Brain microvascular endothelial cell (primary cell): ENCODE data around the gene TM4SF18.

ENCODE experiments used
- DNase-seq: peaks from one replicate; pipeline ENCODE4 v3.0.0-alpha.2; 2020
- H3K27ac ChIP-seq: fragments of 250-450 bp; sonication (Bioruptor Pico); 2 replicates; pipeline ENCODE4 v1.5.1; 2020; ENCODE audit warnings: mild to moderate bottlenecking, moderate library complexity
- H3K27me3 ChIP-seq: fragments of 250-450 bp; sonication (Bioruptor Pico); replicated peaks from 2 replicates; pipeline ENCODE4 v1.5.1; 2020; ENCODE audit warnings: mild to moderate bottlenecking
- H3K36me3 ChIP-seq: fragments of 250-450 bp; sonication (Bioruptor Pico); replicated peaks from 2 replicates; pipeline ENCODE4 v1.5.1; 2020; ENCODE audit warnings: mild to moderate bottlenecking
- H3K4me3 ChIP-seq: 2 replicates; pipeline ENCODE4 v1.5.1; 2011; ENCODE audit warnings: low read depth, mild to moderate bottlenecking, control low read depth, low read length, moderate library complexity
- in situ Hi-C: cut with HindIII; loops from 2 replicates; pipeline ENCODE4 v1.10.0; 2017; ENCODE audit warnings: low sequenced_read_pairs, low pct_ligation_motif_present
- TF ChIP-seq, protein P1 (sequence below): IDR thresholded peaks from 2 replicates; pipeline ENCODE4 v1.5.1; 2011; ENCODE audit warnings: low read depth, mild to moderate bottlenecking, moderate library complexity, low read length, control low read depth, inconsistent platforms; ENCODE audit errors: missing control alignments

Gene TM4SF18

DNA sequence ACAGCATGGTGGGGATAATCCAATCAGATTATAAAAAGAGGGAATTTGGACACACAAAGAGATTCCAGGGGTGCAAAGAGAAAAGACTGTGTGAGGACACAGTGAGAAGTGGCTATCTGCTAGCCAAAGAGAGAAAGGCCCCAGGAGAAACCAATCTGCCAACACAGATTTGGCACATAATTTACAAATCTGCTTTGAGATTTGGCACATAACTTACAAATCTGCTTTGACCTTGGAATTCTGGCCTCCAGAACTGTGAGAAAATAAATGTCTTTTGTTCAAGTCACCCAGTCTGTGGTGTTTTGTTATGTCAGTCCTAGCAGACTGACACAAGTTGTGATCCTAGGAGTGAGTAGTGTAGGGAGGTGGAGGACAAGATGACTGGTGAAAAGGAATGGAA, 3.5 kb upstream of the TM4SF18 start:
- in situ Hi-C loops: no loop called here
- TF ChIP-seq, protein P1, sequence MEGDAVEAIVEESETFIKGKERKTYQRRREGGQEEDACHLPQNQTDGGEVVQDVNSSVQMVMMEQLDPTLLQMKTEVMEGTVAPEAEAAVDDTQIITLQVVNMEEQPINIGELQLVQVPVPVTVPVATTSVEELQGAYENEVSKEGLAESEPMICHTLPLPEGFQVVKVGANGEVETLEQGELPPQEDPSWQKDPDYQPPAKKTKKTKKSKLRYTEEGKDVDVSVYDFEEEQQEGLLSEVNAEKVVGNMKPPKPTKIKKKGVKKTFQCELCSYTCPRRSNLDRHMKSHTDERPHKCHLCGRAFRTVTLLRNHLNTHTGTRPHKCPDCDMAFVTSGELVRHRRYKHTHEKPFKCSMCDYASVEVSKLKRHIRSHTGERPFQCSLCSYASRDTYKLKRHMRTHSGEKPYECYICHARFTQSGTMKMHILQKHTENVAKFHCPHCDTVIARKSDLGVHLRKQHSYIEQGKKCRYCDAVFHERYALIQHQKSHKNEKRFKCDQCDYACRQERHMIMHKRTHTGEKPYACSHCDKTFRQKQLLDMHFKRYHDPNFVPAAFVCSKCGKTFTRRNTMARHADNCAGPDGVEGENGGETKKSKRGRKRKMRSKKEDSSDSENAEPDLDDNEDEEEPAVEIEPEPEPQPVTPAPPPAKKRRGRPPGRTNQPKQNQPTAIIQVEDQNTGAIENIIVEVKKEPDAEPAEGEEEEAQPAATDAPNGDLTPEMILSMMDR: no peak
- no peaks in the 10 kb centered on the region for H3K36me3 ChIP-seq
- no peaks in the 10 kb centered on the region for H3K27me3 ChIP-seq
- H3K4me3 ChIP-seq: no peak overlapping the region
- H3K27ac ChIP-seq: no peak overlapping the region
- no peak for DNase-seq

DNA sequence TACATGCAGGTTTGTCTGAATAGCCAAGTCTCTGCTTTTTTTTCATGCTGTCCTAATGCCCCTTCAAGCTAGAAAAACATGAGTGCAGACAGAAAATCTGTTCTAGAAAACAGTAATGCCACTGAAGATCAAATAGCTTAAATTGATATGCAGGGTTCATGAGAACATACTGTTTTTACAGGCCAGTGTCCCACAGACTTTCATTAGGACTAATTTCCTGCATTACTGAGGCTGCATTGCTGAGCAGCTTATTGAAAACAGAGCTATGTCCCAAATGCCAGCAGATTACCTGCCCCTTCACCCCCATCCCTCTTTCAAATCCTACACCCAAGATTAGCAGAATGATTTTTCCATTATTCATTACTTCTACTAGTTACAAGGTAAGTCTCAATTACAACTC, 665 bp downstream of the TM4SF18 start:
- no peaks in the 10 kb centered on the region for H3K27me3 ChIP-seq
- in situ Hi-C loops: no loop called here
- no peak overlapping the region for H3K4me3 ChIP-seq
- DNase-seq: no peak
- H3K36me3 ChIP-seq: no peaks in the 10 kb centered on the region
- TF ChIP-seq, protein P1: no peak
- H3K27ac ChIP-seq: no peak overlapping the region

DNA sequence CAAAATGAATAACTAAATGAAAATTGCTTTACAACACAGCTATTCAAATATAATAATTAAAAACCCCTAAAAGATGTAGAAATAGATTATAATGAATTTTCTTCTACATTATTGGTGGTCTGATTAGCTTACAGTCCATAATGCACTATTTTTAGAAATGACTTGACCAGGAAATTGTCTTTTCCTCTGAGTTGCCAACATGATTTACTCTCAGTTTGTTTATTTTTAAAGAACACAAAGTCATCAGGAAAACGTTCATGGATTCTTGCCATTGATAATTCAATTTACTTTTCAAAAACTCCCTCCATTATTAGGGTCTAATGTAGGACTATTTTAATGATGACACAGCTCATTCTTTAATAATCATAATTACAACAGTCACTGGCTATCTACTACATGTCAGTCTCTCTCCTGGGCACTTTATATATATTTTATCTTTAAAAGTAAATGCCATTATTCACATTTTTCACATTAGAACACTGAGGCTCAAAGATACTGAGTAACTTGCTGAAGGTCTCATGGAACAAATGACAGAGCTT, 1.1 kb downstream of the TM4SF18 start:
- H3K27ac ChIP-seq: no peak overlapping the region
- TF ChIP-seq, protein P1: no peak
- no peaks in the 10 kb centered on the region for H3K36me3 ChIP-seq
- in situ Hi-C loops: no loop called here
- DNase-seq: no peak
- H3K27me3 ChIP-seq: no peaks in the 10 kb centered on the region
- H3K4me3 ChIP-seq: no peak overlapping the region

DNA sequence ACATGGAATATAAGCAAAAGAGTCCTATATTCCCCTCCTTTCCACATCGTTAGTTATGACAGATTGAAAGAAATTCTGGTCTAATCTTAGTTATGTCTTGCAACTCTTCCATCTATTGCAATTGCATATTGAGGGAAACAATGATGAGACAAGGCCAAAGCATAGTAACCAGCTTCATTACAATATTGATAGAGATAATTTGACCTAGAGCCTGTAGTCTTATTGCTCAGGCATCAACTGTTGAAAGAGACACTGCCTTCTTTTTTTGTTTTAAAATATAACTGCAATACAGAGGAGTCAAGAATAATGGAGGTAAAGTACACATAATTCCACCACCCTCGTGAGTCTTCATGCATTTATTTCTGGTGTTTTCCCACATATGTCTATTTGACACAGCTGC, 2.0 kb downstream of the TM4SF18 start:
- no peak for DNase-seq
- Histone ChIP-seq H3K27ac (no peak overlapping the region), H3K4me3 (no peak overlapping the region), H3K27me3 (no peaks in the 10 kb centered on the region), H3K36me3 (no peaks in the 10 kb centered on the region)
- TF ChIP-seq, protein P1: no peak
- in situ Hi-C loops: no loop called here

DNA sequence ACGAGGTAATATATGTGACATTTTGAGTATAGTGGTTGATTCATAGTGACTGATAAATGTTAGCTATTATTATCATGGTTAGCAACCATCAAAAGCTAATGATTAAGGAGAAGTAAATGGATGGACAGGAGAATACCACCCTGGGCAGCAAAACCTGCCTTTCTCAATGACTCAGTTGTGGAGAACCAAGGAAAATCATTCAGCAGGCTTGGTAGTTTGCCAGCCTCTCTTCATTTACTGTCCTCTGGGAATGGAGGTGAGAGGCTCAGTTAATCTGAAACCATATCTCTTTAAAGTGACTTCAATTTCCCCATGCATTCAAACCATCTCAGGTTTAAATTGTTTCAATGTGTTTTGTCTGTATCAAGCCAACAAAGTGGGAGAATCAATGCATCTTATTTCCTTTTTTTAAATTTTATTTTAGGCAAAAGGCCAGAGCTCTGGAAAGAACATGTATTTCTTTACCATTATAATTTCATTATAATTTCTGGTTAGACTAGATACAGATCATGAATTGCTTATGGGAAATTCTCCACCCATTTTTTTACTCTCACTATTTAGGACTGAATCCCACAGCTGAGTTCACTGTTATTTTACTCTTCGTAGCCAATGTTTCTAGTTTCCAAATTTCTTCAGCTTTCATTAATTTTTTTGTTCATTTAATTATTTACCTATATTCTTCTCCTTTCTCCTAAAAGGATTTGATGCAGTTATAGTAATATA, 2.7 kb downstream of the TM4SF18 start:
- H3K36me3 ChIP-seq: no peaks in the 10 kb centered on the region
- H3K4me3 ChIP-seq: no peak overlapping the region
- TF ChIP-seq, protein P1: no peak
- no peak for DNase-seq
- H3K27me3 ChIP-seq: no peaks in the 10 kb centered on the region
- in situ Hi-C loops: no loop called here
- no peak overlapping the region for H3K27ac ChIP-seq

DNA sequence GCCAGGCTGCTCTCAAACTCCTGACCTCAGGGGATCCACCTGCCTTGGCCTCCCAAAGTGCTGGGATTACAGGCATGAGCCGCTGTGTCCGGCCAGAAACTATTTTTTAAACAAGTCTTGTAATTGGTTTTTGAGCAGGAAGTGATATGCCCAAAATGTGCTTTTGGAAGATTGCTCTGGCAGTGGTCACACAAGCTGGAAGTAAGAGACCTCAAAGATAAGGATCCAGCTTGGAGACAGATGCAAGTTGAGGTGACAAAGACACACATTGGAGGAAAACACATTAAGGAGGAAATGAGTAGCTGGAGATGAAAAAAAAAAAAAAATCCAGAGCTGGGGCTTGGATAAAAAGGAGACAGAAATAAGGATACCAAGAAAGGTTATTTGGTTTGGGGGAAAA, 6.3 kb downstream of the TM4SF18 start:
- Histone ChIP-seq H3K27ac (no peak overlapping the region), H3K27me3 (no peaks in the 10 kb centered on the region), H3K36me3 (no peaks in the 10 kb centered on the region), H3K4me3 (no peak overlapping the region)
- in situ Hi-C loops: no loop called here
- TF ChIP-seq, protein P1: no peak
- DNase-seq: no peak
